ENCODE measurements around the gene ADAMTS13.

The ADAMTS13 gene

DNA sequence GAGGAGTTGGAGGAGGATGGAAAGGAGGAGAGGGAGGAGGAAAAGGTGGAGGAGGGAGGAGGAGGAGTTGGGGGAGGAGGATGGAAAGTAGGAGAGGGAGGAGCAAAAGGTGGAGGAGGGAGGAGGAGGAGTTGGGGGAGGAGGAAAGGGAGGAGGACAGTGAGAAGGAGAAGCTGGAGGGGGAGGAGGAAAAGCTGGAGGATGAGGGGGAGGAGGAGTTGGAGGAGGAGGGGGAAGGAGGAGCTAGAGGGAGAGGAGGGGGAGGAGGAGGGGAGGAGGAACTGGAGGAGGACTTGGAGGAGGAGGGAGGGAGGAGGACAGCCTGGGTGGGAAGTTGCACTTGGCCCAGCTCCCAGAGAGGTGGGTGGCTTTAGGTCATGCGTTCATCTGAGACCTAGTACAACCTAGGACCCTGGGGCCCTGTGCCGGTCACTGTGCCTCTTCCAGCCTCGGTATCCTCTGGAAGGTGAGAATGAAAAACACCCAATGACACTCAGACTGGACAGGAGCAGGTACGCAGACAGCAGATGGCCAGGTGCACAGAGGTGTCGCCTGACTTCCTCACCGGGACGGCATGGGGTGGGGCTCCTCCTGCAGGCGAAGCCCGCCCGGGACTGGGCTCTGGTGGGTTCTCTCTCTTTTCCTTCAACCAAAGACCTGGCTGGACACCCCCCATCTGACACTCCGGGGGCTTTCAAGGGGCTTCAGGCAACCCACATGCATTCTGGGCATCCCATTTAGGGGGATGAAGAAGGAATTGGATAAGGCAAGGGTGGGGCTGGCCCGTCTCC is 68.9 kb downstream of the ADAMTS13 start:
- H3K4me3 ChIP-seq (ENCODE audit: low read depth, low read length), result no peak overlapping the region

DNA sequence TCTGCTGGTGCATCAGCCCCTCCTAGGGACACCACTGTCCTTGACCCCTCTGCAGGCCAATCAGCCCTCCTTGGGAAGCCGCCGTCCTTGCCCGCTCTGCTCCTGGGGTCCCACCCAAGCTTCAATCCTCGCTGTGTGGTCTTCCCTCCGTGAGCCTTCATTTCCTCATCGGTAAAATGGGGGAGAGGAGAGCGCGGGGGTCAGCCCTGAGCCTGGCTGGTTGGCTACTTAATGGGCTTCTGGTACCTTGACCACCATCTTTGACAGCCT is 69.4 kb downstream of the ADAMTS13 start:
- H3K4me3 ChIP-seq (ENCODE audit: low read depth, low read length), result no peak overlapping the region
- TF ChIP-seq, protein P1, sequence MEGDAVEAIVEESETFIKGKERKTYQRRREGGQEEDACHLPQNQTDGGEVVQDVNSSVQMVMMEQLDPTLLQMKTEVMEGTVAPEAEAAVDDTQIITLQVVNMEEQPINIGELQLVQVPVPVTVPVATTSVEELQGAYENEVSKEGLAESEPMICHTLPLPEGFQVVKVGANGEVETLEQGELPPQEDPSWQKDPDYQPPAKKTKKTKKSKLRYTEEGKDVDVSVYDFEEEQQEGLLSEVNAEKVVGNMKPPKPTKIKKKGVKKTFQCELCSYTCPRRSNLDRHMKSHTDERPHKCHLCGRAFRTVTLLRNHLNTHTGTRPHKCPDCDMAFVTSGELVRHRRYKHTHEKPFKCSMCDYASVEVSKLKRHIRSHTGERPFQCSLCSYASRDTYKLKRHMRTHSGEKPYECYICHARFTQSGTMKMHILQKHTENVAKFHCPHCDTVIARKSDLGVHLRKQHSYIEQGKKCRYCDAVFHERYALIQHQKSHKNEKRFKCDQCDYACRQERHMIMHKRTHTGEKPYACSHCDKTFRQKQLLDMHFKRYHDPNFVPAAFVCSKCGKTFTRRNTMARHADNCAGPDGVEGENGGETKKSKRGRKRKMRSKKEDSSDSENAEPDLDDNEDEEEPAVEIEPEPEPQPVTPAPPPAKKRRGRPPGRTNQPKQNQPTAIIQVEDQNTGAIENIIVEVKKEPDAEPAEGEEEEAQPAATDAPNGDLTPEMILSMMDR (IDR thresholded peaks at IDR 0.05; ENCODE audit: low read depth, low read length), result no peak

More for the DNA sequence above, 68.9 kb downstream of the ADAMTS13 start:
- TF ChIP-seq, protein P1 (IDR thresholded peaks at IDR 0.05; ENCODE audit: low read depth, low read length), result no peak

GRCh38 chr9:133492061-133493021 is 70.2 kb downstream of the ADAMTS13 start:
- H3K4me3 ChIP-seq (ENCODE audit: low read depth, low read length), result no peak overlapping the region
- TF ChIP-seq, protein P1 (IDR thresholded peaks at IDR 0.05; ENCODE audit: low read depth, low read length), result no peak

- TF ChIP-seq, protein P1 (IDR thresholded peaks at IDR 0.05; ENCODE audit: low read depth, low read length), result no peak
- no peak overlapping the region for H3K4me3 ChIP-seq (ENCODE audit: low read depth, low read length)
These were observed 71.3 kb downstream of the ADAMTS13 start for GRCh38 chr9:133493428-133493827.

DNA sequence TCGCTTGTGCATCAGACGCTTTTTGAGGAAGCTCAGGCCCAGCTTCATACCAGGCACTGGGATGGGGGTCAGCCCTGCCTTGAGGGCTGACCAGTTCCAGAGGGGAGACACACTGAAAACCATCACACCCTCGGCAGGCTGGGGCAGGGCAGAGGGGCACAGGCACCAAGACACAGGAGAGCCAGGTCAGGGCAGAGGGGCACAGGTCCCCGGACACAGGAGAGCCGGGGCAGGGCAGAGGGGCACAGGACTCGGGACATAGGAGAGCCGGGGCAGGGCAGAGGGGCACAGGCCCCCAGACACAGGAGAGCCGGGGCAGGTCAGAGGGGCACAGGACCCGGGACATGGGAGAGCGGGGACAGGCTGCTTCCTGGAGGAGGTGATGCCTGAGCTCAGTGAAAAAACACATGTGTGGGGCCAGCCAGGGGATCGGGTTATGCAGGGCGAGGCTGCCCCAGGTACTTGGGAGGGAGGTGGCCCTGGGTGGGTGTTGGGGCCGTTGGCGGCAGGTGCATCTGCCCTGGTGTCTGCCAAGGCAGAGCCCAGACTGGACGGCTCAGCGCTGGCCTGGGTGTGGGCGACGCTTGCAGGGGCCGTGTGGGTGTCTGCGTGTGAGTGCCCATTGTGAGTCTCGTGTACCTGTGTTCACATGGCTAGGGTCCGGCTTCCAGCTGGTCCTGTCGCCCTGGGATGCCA is 71.8 kb downstream of the ADAMTS13 start:
- TF ChIP-seq, protein P1 (IDR thresholded peaks at IDR 0.05; ENCODE audit: low read depth, low read length), result no peak
- H3K4me3 ChIP-seq (ENCODE audit: low read depth, low read length), result no peak overlapping the region

DNA sequence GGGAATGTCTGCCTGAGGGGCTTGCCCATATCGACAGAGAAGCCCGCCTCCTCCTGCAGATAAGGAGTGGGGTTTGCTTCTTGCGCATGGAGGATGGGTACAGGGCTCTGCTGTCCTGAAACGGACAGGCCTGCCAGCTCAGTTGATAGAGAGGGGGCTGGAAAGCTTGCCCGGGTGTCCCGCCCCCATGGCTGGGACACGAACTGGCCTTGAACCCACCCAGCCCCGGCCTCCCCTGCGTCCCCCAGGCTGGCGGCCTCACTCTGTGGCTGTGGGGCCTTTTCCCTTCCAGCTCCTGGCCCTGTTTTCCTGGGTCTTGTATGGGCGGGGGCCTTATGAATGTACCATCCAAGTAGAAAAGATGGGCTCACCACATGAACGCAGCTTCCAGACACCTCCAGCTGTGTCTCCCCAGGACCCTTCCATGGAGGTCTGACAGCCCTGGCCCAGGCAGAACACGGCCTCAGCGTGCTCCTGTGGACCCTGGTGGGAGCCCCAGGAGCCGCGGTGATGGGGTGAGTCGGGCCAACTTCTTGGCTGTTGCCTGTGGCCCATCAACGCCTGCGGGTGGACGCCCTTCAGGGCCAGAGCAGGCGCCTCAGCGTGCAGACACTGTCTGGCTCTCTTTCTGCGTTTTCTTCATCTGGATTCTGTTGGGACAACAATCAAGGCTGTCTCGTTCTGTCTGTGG is 72.6 kb downstream of the ADAMTS13 start:
- TF ChIP-seq, protein P1 (IDR thresholded peaks at IDR 0.05; ENCODE audit: low read depth, low read length), result no peak
- H3K4me3 ChIP-seq (ENCODE audit: low read depth, low read length), result no peak overlapping the region

Measured in WI38 (cell line).